ENCODE data around the gene FLACC1.

FLACC1 gene

DNA sequence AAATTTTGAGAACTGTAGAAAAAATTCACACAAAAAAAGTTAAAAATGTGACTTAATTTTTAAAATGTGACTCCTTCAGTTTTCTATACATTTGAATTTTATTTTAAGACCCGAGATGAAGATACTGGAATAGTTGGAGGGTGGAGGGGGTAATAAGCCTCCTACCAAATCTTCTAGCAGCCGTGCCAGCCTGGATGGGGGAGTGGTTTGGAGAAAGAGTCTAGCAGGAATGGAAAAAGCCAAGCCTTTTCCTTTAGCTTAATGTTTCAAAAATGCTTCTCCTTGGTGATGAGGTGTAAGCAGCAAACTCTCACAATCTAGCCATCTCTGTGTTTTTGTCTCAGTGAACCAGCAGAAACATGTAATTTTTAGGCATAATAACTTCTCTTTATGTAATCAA is 82.1 kb downstream of the FLACC1 start:
- Histone ChIP-seq H3K9me3 (no peaks in the 10 kb centered on the region), H3K4me1 (ENCODE audit: control insufficient read depth in 1 of 2, insufficient read depth in 1 of 2, low read depth in 1 of 2, low read length in 1 of 2) (peaks cover 24 to 35% of the 10 kb centered on the region in 2 experiments), H3K36me3 (peaks cover 99% of the 10 kb centered on the region), H3K4me3 (ENCODE audit: low read depth in 1 of 2, low read length in 1 of 2) (no peak overlapping the region), H3K27ac (peak overlapping the region; percentile 36), H3K27me3 (no peaks in the 10 kb centered on the region)
- TF ChIP-seq, protein P1, sequence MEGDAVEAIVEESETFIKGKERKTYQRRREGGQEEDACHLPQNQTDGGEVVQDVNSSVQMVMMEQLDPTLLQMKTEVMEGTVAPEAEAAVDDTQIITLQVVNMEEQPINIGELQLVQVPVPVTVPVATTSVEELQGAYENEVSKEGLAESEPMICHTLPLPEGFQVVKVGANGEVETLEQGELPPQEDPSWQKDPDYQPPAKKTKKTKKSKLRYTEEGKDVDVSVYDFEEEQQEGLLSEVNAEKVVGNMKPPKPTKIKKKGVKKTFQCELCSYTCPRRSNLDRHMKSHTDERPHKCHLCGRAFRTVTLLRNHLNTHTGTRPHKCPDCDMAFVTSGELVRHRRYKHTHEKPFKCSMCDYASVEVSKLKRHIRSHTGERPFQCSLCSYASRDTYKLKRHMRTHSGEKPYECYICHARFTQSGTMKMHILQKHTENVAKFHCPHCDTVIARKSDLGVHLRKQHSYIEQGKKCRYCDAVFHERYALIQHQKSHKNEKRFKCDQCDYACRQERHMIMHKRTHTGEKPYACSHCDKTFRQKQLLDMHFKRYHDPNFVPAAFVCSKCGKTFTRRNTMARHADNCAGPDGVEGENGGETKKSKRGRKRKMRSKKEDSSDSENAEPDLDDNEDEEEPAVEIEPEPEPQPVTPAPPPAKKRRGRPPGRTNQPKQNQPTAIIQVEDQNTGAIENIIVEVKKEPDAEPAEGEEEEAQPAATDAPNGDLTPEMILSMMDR (IDR thresholded peaks at IDR 0.05), result no peak

DNA sequence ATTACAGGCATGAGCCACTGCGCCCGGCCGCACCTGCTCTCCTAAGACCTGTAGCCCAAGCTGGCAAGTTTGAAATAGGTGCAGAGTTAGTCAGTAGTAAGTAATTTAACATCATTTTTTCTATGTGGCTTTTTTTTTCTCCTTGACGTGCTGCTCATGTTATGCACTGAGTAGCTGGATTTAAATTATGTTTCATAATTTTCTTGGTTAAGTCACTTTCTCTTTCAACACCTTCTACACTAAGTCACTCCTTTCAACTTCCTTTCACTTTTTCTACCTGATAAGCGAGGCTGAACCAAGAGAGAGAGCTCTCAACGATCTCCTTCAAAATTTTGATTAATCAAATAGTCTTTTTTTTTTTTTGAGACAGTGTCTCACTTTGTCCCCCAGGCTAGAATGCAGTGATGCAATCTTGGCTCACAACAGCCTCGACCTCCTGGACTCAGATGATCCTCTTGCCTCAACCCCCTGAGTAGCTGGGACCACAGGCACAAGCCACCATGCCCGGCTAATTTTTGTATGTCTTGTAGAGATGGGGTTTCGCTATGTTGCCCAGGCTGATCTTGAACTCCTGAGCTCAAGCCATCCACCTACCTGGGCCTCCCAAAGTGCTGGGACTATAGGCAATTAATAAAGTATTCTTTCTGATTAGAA is 83.7 kb downstream of the FLACC1 start:
- Histone ChIP-seq H3K4me1 (ENCODE audit: control insufficient read depth in 1 of 2, insufficient read depth in 1 of 2, low read depth in 1 of 2, low read length in 1 of 2) (peaks cover 24 to 36% of the 10 kb centered on the region in 2 experiments), H3K4me3 (ENCODE audit: low read depth in 1 of 2, low read length in 1 of 2) (no peak overlapping the region), H3K27me3 (no peaks in the 10 kb centered on the region), H3K9me3 (no peaks in the 10 kb centered on the region), H3K27ac (peak overlapping the region; percentile 53), H3K36me3 (peaks cover 100% of the 10 kb centered on the region)
- TF ChIP-seq, protein P1 (IDR thresholded peaks at IDR 0.05), result no peak

DNA sequence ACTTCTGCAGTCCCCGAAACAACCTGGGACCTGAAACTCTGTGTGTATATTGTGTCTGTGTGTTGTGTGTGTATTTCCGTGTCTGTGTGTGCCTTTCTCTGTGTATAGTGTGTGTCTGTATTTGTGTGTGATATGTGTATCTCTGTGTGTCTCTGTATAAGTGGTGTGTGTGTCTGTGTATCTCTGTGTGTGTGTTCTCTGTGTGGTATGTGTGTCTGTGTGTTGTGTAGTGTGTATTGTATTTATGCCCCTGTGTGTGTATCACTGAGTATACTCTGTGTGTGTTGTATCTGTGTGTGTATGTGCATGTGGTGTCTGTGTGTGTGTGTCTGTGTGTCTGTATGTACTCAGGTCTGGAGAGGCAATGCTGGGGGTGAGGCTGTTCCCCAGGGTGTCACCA is 85.2 kb downstream of the FLACC1 start:
- H3K27ac ChIP-seq, result peak overlapping the region; percentile 53
- peaks cover 100% of the 10 kb centered on the region for H3K36me3 ChIP-seq
- H3K4me3 ChIP-seq (ENCODE audit: low read depth in 1 of 2, low read length in 1 of 2), result no peak overlapping the region
- H3K27me3 ChIP-seq, result no peaks in the 10 kb centered on the region
- H3K9me3 ChIP-seq, result no peaks in the 10 kb centered on the region
- TF ChIP-seq, protein P1 (IDR thresholded peaks at IDR 0.05), result no peak
- peaks cover 24 to 46% of the 10 kb centered on the region in 2 experiments for H3K4me1 ChIP-seq (ENCODE audit: control insufficient read depth in 1 of 2, insufficient read depth in 1 of 2, low read depth in 1 of 2, low read length in 1 of 2)

DNA sequence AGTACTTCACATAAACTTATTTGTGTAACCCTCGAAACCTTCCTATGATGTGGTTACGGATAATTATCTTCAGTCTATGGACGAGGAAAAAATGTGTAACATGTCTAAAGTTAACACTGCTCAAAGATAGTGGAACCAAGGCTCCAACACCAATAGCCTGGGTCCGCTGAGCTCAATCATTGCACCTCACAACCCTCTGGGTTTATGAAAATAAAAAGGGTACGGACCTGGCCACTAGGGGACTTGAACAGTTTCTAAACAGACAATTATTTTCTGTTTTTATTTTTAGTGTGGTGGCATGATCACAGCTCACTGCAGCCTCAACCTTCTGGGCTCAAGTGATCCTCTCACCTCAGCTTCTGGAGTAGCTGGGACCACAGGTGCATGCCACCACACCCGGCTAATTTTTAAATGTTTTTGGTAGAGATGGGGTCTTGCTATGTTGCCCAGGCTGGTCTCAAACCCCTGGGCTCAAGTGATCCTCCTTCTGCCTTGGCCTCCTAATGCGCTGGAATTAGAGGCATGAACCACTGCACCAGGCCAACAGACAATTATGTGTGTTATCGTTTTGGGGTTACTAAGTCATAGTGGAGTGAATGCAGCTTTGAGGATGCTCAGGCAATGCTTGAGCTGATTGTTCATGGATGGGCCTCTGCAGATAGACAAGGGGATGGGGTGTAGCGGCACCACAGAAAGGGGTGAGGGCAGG is 86.7 kb downstream of the FLACC1 start:
- Histone ChIP-seq H3K9me3 (no peaks in the 10 kb centered on the region), H3K27me3 (no peaks in the 10 kb centered on the region), H3K27ac (peak overlapping the region; percentile 53), H3K36me3 (peaks cover 95% of the 10 kb centered on the region), H3K4me1 (ENCODE audit: control insufficient read depth in 1 of 2, insufficient read depth in 1 of 2, low read depth in 1 of 2, low read length in 1 of 2) (peaks cover 32 to 60% of the 10 kb centered on the region in 2 experiments), H3K4me3 (ENCODE audit: low read depth in 1 of 2, low read length in 1 of 2) (no peak overlapping the region)
- TF ChIP-seq, protein P1 (IDR thresholded peaks at IDR 0.05), result no peak

DNA sequence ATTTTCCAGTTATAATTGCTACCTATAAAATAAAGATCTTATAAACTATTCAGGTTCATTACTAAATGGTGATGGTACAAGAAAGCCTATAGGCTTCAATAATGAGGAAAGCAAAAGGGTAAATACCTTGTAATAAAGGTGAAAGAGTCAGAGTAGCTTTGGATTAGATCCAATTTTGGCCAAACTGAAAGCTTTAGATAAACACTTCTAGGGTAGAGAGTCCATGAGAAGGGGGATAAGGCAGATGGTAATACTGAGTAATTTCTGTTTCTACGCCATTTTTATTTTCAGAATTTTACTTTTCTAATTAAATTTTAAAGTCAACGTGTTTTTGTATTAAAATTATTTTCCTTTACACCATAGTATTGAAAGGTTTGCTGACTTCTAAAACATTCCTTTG is 87.4 kb downstream of the FLACC1 start:
- Histone ChIP-seq H3K27me3 (no peaks in the 10 kb centered on the region), H3K27ac (peak overlapping the region; percentile 53), H3K4me1 (ENCODE audit: control insufficient read depth in 1 of 2, insufficient read depth in 1 of 2, low read depth in 1 of 2, low read length in 1 of 2) (peaks cover 38 to 66% of the 10 kb centered on the region in 2 experiments), H3K36me3 (peaks cover 88% of the 10 kb centered on the region), H3K4me3 (ENCODE audit: low read depth in 1 of 2, low read length in 1 of 2) (no peak overlapping the region), H3K9me3 (no peaks in the 10 kb centered on the region)
- TF ChIP-seq, protein P1 (IDR thresholded peaks at IDR 0.05), result no peak

All from neutrophil (primary cell).